NCI-H2029 (cell line): ENCODE measurements around the gene FOXP2.
"Not testable (repeated sequence)": the region's sequence is repeated elsewhere in the genome, so short reads cannot be mapped to it uniquely, and the experiment has no call there.

Experiments used
- DNase-seq: peaks from one replicate; lab custom pipeline; 2025; lab: John Stamatoyannopoulos, UW

The FOXP2 gene

GRCh38 chr7:114422507-114423501 lies 8.2 kb downstream of the FOXP2 start:
- DNase-seq: no peak

GRCh38 chr7:114426382-114426781 lies 11.8 kb downstream of the FOXP2 start:
- DNase-seq: no peak

- no peak for DNase-seq
Observed at GRCh38 chr7:114426824-114427223, 12.2 kb downstream of the FOXP2 start.

GRCh38 chr7:114428211-114428610 lies 13.6 kb downstream of the FOXP2 start:
- no peak for DNase-seq

- no peak for DNase-seq
Observed at GRCh38 chr7:114431189-114431588, 16.6 kb downstream of the FOXP2 start.

GRCh38 chr7:114432061-114432460 lies 17.4 kb downstream of the FOXP2 start:
- no peak for DNase-seq

- DNase-seq: no peak
Observed at GRCh38 chr7:114432703-114433102, 18.1 kb downstream of the FOXP2 start.

GRCh38 chr7:114439581-114439980 lies 25.0 kb downstream of the FOXP2 start:
- peak; percentile 19 for DNase-seq

GRCh38 chr7:114440927-114441326 lies 26.3 kb downstream of the FOXP2 start:
- DNase-seq: not testable (repeated sequence)

- DNase-seq: no peak
Observed at GRCh38 chr7:114444196-114444595, 29.6 kb downstream of the FOXP2 start.

- no peak for DNase-seq
Observed at GRCh38 chr7:114450431-114450830, 35.8 kb downstream of the FOXP2 start.

GRCh38 chr7:114459574-114459973 lies 45.0 kb downstream of the FOXP2 start:
- no peak for DNase-seq

GRCh38 chr7:114460021-114460420 lies 45.4 kb downstream of the FOXP2 start:
- no peak for DNase-seq

- DNase-seq: peak; percentile 1
Observed at GRCh38 chr7:114466917-114467316, 52.3 kb downstream of the FOXP2 start.

- DNase-seq: no peak
Observed at GRCh38 chr7:114468844-114469243, 54.2 kb downstream of the FOXP2 start.

GRCh38 chr7:114472896-114473512 lies 58.4 kb downstream of the FOXP2 start:
- DNase-seq: no peak

- no peak for DNase-seq
Observed at GRCh38 chr7:114478384-114478783, 63.8 kb downstream of the FOXP2 start.

GRCh38 chr7:114481999-114482398 lies 67.4 kb downstream of the FOXP2 start:
- peak; percentile 40 for DNase-seq

- no peak for DNase-seq
Observed at GRCh38 chr7:114484226-114484625, 69.6 kb downstream of the FOXP2 start.

GRCh38 chr7:114487174-114487573 lies 72.6 kb downstream of the FOXP2 start:
- no peak for DNase-seq

GRCh38 chr7:114488696-114489095 lies 74.1 kb downstream of the FOXP2 start:
- DNase-seq: no peak

GRCh38 chr7:114497491-114497890 lies 82.9 kb downstream of the FOXP2 start:
- not testable (repeated sequence) for DNase-seq
